M059J (cell line): Measurements from ENCODE around the gene CENPV. TPM values are rescaled to one million over a fixed set of nuclear protein-coding genes. Genes with fewer than 3 reads are reported as not detected.
A peak's percentile ranks its signal among the peaks of the same experiment; 100 is the strongest.
"Not testable (repeated sequence)": the region's sequence is repeated elsewhere in the genome, so short reads cannot be mapped to it uniquely, and the experiment has no call there.

ENCODE experiments used
- DNase-seq: peaks from one replicate; pipeline ENCODE4 v3.0.0-alpha.2; 2012; ENCODE audit warnings: low read depth
- total RNA-seq: library from RNA; depleted of rRNA; stranded (reverse); fragments of >200 nt; shearing (Covaris generic); gene quantifications from 2 replicates; pipeline ENCODE4 v1.2.3, GENCODE V29; 2014; rRNA removed

CENPV gene
- total RNA-seq, 1 experiment from 2014 or later = 10.5 TPM

- no peak for DNase-seq
Observed at GRCh38 chr17:16313139-16314090, 39.9 kb downstream of the CENPV start.

- not testable (repeated sequence) for DNase-seq
Observed at GRCh38 chr17:16312061-16312460, 41.2 kb downstream of the CENPV start.

GRCh38 chr17:16306211-16306610 is 47.1 kb downstream of the CENPV start:
- no peak for DNase-seq

GRCh38 chr17:16304830-16305229 is 48.4 kb downstream of the CENPV start:
- peak; percentile 17 for DNase-seq

- DNase-seq = no peak
Observed at GRCh38 chr17:16302856-16303255, 50.4 kb downstream of the CENPV start.

GRCh38 chr17:16301963-16302855 is 51.1 kb downstream of the CENPV start:
- DNase-seq = peak; percentile 39

GRCh38 chr17:16300554-16300953 is 52.7 kb downstream of the CENPV start:
- DNase-seq = no peak

GRCh38 chr17:16298140-16298662 is 55.1 kb downstream of the CENPV start:
- DNase-seq = no peak

GRCh38 chr17:16297367-16298139 is 55.7 kb downstream of the CENPV start:
- DNase-seq = no peak

- peak; percentile 43 for DNase-seq
Observed at GRCh38 chr17:16296072-16296471, 57.2 kb downstream of the CENPV start.

- DNase-seq = no peak
Observed at GRCh38 chr17:16294560-16294959, 58.7 kb downstream of the CENPV start.

- DNase-seq = no peak
Observed at GRCh38 chr17:16293931-16294330, 59.3 kb downstream of the CENPV start.

Other genes starting within 250 kb of the CENPV start
- 24.5 and 77.5 TPM in 2 replicates for gene NCOR1, start 137.9 kb downstream of the CENPV start, total RNA-seq
- 6.3 and 11.7 TPM in 2 replicates for gene PIGL, start 136.3 kb downstream of the CENPV start, total RNA-seq
- gene UBB, start 27.6 kb upstream of the CENPV start, total RNA-seq = 1,843 and 2,251 TPM in 2 replicates
- gene TRPV2, start 62.1 kb upstream of the CENPV start, total RNA-seq = 2.5 and 4.1 TPM in 2 replicates
- 1.1 and 1.6 TPM in 2 replicates for gene LRRC75A, start 138.7 kb upstream of the CENPV start, total RNA-seq
- gene ZNF287, start 215.7 kb upstream of the CENPV start, total RNA-seq = 4.1 and 8.1 TPM in 2 replicates